Brain microvascular endothelial cell (primary cell): ENCODE results near the gene COL21A1.

ENCODE experiments used
- DNase-seq: peaks from one replicate; pipeline ENCODE4 v3.0.0-alpha.2; 2020
- H3K27ac ChIP-seq: fragments of 250-450 bp; sonication (Bioruptor Pico); 2 replicates; pipeline ENCODE4 v1.5.1; 2020; ENCODE audit warnings: mild to moderate bottlenecking, moderate library complexity
- H3K27me3 ChIP-seq: fragments of 250-450 bp; sonication (Bioruptor Pico); replicated peaks from 2 replicates; pipeline ENCODE4 v1.5.1; 2020; ENCODE audit warnings: mild to moderate bottlenecking
- H3K36me3 ChIP-seq: fragments of 250-450 bp; sonication (Bioruptor Pico); replicated peaks from 2 replicates; pipeline ENCODE4 v1.5.1; 2020; ENCODE audit warnings: mild to moderate bottlenecking
- H3K4me3 ChIP-seq: 2 replicates; pipeline ENCODE4 v1.5.1; 2011; ENCODE audit warnings: low read depth, mild to moderate bottlenecking, control low read depth, low read length, moderate library complexity
- CTCF ChIP-seq: IDR thresholded peaks from 2 replicates; pipeline ENCODE4 v1.5.1; 2011; ENCODE audit warnings: low read depth, mild to moderate bottlenecking, moderate library complexity, low read length, control low read depth, inconsistent platforms; ENCODE audit errors: missing control alignments
- in situ Hi-C: cut with HindIII; loops from 2 replicates; pipeline ENCODE4 v1.10.0; 2017; ENCODE audit warnings: low sequenced_read_pairs, low pct_ligation_motif_present

The COL21A1 gene

GRCh38 chr6:56255349-56255748 lies 8.0 kb upstream of the COL21A1 start:
- Histone ChIP-seq H3K27ac (no peak overlapping the region), H3K36me3 (no peaks in the 10 kb centered on the region), H3K27me3 (no peaks in the 10 kb centered on the region), H3K4me3 (no peak overlapping the region)
- no peak for DNase-seq
- in situ Hi-C loops = no loop called here
- TF ChIP-seq CTCF = no peak

GRCh38 chr6:56250266-56250665 lies 2.9 kb upstream of the COL21A1 start:
- in situ Hi-C loops = no loop called here
- no peak overlapping the region for H3K27ac ChIP-seq
- DNase-seq = no peak
- H3K4me3 ChIP-seq = no peak overlapping the region
- H3K27me3 ChIP-seq = no peaks in the 10 kb centered on the region
- TF ChIP-seq CTCF = no peak
- no peaks in the 10 kb centered on the region for H3K36me3 ChIP-seq

- Histone ChIP-seq H3K27ac (no peak overlapping the region), H3K4me3 (peak overlapping the region; percentile 63), H3K27me3 (no peaks in the 10 kb centered on the region), H3K36me3 (no peaks in the 10 kb centered on the region)
- in situ Hi-C loops = no loop called here
- no peak for DNase-seq
- no peak for TF ChIP-seq CTCF
Observed at GRCh38 chr6:56247654-56248122, 308 bp upstream of the COL21A1 start.

- TF ChIP-seq CTCF = no peak
- in situ Hi-C loops = no loop called here
- H3K4me3 ChIP-seq = peak overlapping the region; percentile 63
- no peak overlapping the region for H3K27ac ChIP-seq
- no peaks in the 10 kb centered on the region for H3K27me3 ChIP-seq
- no peak for DNase-seq
- no peaks in the 10 kb centered on the region for H3K36me3 ChIP-seq
Observed at GRCh38 chr6:56246541-56246880, 869 bp downstream of the COL21A1 start.

- in situ Hi-C loops = no loop called here
- Histone ChIP-seq H3K36me3 (no peaks in the 10 kb centered on the region), H3K27me3 (no peaks in the 10 kb centered on the region), H3K27ac (no peak overlapping the region), H3K4me3 (no peak overlapping the region)
- TF ChIP-seq CTCF = no peak
- no peak for DNase-seq
Observed at GRCh38 chr6:56245903-56246351, 1.5 kb downstream of the COL21A1 start.

- Histone ChIP-seq H3K27ac (no peak overlapping the region), H3K4me3 (no peak overlapping the region), H3K36me3 (no peaks in the 10 kb centered on the region), H3K27me3 (no peaks in the 10 kb centered on the region)
- DNase-seq = no peak
- no peak for TF ChIP-seq CTCF
- in situ Hi-C loops = no loop called here
Observed at GRCh38 chr6:56244528-56245253, 2.7 kb downstream of the COL21A1 start.
